ENCODE measurements around the gene ASXL1.

ASXL1 gene

DNA sequence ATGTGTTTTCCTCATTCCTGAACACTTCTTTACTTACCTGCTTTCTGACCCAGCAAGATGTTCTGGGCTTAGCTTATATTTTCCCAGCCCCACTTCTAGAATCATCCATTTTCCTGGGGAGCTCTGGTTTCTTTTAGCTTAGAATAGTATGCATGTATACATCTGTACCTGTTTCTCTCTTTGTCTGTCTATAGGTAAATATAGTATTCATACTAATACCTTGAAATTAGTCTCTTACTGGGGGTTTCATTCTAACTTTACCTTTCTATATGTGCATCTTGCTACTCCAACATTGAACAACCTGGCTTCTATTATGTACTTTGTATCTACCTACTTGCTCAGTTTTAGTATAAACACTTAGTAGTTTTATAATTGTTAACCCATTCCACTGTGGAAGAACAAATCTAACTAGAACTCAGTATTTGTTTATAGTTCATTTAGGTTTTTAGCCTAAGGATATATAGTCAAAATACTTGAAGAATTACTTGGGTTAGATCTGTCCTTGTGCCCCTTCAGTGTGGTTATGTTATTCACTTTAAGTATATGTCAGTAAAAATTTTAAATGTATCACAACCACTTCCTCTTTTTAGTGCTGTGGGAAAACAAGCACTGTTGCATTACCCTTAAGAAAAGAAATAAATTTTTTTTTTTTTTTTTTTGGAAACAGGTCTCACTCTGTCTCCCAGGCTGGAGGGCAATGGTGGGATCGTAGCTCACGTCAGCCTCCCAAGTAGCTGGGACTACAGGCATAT is 54.0 kb downstream of the ASXL1 start:
- DNase-seq: no peak

DNA sequence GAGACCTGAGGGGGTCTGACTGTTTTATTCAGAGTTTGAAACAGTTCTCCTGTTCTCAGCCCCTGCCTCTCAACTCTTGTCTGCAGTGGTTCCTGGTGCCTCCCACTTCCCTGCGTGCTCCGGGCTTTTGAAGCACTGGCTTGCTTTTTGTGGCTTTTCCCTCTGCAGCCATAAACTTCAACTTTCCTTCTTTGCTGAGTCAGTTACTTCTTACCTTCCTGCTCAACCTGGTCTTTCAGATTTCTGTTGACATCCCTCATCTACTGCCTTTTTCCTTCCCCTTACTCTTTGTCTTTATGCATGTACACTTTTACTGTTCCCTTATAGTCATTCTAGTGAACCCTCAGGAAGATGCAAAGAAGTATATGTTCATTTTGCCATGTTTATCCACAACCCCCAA is 57.4 kb downstream of the ASXL1 start:
- DNase-seq: no peak

- no peak for DNase-seq
These were observed 58.1 kb downstream of the ASXL1 start for GRCh38 chr20:32416206-32416605.

DNA sequence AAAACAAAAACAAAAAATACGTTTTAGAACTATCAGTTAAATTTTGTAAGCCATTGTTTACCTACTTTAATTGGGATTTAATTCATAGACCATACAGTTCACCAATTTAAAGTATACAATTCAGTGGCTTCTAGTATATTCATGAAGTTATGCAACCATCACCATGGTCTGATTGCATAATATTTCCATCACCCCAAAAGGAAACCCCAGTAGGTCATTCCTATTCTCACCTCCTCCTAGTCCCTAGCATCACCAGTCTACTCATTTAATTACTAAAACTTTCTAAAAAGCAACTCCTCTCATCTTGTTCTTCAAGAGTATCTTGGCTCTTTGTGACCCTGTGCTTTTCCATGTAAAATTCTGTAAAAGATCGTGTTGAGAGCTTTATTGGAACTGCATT is 60.2 kb downstream of the ASXL1 start:
- no peak for DNase-seq

DNA sequence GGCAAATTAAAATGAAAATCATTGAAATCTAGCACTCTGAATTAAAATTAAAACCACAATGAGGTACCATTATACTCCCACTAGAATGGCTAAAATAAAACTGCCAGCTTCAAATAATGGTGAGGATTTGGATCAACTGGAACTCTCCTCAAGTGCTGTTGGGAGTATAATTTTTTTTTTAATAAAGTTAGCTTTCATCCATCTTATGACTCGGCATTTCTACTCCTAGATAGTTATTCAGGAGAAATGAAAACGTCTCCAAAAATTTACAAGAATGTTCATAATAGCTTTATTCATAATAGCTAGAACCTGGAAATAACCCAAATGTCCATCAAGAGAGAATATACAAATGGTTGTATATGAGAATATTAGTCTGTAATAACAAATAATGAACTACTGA is 63.2 kb downstream of the ASXL1 start:
- no peak for DNase-seq

DNA sequence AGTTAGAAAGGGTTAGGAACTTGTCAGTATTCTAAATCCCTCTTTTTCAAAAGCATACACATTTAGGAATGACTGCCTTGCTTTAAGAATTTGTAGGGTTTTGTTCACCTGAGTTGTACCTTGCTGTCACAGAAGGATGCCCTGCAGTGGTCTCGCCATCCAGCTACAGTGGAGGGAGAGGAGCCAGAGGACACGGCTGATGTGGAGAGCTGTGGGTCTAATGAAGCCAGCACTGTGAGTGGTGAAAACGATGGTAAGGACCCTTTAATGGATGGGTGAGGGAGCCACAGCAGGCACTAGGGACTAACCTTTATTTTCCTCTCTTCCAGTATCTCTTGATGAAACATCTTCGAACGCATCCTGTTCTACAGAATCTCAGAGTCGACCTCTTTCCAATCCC is 69.9 kb downstream of the ASXL1 start:
- DNase-seq: no peak

DNA sequence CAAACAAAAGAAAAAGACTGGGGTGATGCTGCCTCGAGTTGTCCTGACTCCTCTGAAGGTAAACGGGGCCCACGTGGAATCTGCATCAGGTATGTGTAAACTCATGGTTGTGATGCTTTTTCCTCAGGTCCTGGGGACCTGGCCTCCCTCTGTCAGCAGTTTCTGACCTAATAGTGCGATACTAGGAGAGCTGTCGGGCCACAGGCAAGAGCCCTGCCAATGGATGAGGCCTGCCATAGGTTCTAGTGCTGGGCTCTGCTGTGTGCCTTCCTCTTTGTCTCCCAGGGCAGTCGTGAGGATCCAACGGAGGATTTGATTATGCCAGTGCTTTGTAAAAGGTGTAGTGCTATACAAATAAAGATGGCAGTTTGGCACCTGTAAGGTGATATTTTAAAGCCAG is 71.2 kb downstream of the ASXL1 start:
- DNase-seq: no peak

GRCh38 chr20:32429745-32430360 is 71.7 kb downstream of the ASXL1 start:
- no peak for DNase-seq

DNA sequence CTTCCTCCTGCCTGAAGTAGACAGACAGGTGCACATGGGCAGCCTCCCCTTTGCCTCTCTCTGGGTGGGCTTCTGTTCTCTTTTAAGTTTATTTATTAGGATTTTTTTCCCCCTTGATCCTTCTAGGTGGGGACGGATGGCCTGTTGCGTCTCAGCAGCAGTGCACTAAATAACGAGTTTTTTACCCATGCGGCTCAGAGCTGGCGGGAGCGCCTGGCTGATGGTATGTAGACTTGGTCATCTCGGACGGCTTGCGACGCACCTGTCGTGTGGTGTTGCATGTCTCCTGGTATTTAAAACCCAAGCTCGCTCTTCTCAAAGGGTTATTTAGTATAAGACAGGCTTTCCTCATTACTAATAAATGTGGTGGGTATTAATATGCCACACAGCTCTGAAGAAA is 73.3 kb downstream of the ASXL1 start:
- no peak for DNase-seq

DNA sequence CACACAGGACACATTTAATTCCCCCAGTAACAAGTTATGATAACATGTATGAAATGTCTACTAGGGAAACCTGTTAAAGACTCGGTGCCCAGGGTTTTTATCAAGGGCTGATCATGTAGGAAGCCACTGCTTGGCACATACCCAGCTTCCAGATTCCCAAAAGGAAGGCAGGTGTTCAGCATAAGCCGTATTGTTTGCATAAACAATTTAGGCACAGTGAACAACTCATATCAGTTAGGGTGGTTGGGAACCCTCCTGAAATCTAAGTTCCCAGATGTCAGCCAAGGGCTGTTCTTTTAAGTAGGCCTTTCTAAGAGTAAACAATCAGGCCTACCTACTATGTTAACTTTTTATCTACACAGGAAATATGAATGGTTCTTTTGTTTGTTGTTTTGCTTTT is 74.1 kb downstream of the ASXL1 start:
- DNase-seq: peak; percentile 17

DNA sequence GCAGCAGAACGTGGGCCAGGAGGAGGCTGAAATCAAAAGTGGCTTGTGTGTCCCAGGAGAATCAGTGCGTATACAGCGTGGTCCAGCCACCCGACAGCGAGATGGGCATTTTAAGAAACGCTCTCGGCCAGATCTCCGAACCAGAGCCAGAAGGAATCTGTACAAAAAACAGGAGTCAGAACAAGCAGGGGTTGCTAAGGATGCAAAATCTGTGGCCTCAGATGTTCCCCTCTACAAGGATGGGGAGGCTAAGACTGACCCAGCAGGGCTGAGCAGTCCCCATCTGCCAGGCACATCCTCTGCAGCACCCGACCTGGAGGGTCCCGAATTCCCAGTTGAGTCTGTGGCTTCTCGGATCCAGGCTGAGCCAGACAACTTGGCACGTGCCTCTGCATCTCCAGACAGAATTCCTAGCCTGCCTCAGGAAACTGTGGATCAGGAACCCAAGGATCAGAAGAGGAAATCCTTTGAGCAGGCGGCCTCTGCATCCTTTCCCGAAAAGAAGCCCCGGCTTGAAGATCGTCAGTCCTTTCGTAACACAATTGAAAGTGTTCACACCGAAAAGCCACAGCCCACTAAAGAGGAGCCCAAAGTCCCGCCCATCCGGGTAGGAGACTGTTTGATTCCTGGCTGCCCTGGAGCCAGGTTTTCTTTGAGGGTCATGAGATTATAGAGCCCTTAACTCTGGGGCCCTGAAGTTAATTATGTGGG is 75.3 kb downstream of the ASXL1 start:
- DNase-seq: no peak

- DNase-seq: no peak
These were observed 76.3 kb downstream of the ASXL1 start for GRCh38 chr20:32434434-32434833.

GRCh38 chr20:32435449-32436107 is 77.4 kb downstream of the ASXL1 start:
- no peak for DNase-seq

GRCh38 chr20:32436142-32436861 is 78.2 kb downstream of the ASXL1 start:
- no peak for DNase-seq

DNA sequence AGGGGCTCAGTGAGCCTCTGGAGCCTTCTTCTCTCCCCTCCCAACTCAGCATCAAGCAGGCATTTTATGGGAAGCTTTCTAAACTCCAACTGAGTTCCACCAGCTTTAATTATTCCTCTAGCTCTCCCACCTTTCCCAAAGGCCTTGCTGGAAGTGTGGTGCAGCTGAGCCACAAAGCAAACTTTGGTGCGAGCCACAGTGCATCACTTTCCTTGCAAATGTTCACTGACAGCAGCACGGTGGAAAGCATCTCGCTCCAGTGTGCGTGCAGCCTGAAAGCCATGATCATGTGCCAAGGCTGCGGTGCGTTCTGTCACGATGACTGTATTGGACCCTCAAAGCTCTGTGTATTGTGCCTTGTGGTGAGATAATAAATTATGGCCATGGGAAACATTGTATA is 78.8 kb downstream of the ASXL1 start:
- no peak for DNase-seq

DNA sequence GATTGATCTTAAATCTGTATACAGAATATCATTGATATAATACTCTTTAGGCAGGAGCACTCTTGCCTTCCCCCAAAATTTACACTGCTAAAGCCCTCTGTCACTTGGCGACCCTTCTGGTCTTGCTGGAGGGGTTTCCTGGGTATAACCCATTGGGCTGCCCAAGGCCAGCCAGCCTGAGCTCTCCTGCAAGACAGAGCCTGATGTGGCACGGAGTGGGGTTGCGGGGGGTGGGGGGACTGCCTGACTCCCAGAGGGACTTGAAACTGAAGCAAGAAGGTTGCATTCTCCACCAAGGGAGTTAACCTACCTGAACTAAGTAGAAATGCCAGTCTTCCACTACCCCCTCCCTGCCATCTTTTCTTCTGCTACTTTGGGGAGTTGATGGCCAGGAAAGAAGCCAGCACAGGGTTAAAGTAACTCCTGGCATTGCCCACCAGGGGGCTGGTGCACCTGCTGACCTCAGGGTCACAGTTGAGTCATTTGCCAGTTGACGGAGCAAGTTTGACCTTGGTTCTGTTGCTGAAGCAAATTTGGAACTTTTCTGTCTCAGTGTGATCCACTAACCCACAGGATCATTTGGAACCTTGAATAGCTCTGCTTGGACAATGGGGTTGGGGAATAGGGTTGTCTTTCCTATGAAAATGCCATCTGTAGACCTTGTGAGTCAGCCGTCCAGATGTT is 79.4 kb downstream of the ASXL1 start:
- no peak for DNase-seq

DNA sequence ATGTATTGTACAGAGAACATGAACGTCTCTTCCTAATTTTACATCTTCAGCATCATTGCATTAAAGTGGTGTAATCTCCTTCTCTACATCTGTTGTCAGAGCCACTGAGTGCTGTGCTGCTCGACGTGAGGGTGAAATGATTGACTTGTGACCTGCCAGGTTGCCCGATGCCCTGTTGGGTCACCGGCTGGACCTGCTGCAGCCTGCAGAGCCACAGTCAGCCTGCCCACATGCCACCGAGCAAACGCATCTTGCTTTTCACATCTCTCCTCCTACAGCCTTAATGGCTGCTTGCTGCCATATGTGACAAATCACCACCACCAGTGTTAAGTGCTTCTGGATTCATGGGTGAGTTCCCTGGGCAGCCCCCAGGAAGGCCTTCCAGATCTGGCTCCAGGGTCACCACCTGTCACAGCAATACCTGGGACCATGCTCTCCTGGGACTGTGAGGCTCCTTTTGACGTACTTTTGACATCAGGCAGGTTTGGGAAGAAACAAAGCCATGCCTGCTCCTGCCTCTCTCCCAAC is 80.3 kb downstream of the ASXL1 start:
- no peak for DNase-seq

DNA sequence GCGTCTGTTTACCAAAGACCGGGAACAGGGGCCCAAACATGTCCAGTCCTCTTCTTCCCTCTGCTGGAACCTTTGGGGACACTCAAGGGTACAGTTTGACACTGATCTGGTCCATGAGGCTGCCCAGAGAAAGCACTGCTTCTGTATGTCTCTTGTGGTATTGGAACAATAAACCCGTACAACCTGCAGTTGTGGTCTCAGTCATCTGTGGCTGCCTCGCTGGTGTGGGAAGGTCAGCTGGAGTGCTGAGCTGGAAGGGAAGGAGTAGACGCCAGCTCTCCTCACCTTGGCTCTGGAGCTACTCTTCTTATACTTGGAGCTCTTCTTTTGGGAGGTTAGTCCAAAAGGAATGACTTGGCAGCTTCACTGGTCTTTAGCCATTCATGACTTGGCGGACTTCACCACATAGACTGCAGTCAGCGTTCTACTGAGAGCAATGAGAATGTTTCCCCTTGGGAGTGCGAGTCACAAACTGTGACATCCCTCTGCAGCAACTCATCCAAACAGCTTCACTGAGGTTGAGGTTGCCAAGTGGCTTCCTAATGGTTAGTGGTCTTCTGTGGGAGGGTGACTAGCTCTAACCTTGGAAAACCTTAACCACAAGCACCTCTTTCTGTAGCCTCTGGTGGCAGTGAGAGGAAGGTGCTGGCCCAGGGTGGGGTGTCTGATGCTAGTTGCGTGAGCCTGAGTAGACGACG is 81.2 kb downstream of the ASXL1 start:
- DNase-seq: no peak

DNA sequence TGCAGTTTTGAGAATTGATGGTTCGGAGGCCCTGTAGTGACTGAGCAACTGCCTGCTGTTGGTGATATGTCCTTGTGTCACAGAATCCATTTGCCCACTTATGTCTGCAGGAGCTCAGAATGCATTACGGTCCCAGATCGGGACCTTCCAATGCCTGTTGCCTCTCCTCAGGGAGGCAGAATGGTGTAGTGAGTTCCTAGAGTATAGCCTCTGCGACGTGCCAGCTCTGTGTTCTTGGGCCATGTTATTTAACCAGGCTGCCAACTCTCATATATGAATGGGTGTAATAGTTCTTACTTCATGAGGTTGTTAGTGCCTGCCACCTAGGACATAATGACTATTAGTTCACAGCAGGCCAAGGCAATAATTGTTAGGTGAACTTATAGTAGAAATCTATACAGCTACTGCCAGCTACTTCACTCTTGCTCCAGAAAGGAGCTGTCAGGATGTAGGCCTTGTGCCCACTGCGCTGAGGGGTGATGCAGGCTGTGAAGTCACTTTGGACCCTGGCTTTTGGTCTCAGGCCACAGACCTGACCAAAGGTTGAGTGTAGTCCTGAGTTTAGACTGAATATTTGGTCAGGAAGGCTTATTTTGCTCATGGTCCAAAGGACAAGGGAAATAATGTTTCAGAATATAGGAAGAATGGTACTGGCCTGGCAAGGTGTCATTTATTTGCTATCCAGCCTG is 82.1 kb downstream of the ASXL1 start:
- no peak for DNase-seq

DNA sequence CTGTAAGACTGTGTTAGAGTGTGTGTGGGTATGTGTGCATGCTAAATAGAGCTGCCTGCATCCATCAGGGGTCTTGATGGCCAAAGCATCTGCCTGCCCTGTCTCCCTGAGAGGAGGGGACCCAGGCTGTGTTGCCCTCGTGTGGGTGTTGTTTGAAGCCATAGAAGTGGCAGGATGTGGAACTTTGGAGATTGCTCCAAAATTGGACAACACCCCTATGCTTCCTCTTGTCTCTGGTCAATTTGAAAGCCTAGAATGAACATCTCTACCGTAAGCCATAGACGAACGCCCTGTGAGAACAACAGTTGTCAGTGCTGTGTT is 82.6 kb downstream of the ASXL1 start:
- DNase-seq: no peak

DNA sequence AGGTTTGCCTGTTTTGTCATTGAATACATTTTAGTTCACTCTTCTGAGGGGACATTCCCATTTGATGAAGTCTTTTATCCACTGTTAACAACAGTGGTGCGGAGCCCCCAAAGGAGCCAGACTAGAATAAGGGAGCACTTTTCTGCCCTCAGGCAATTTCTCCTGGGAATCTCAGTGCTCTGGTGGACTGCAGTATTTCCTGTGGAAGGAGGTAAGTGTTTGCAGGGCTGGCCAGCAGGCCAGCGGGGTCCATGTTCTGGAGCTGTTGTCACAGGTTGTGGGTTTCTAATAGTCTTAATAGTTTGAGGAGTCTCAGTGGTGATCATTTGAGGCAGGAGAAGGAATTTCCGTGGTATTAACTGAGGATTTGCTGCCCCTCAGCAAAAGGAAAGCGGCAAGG is 83.5 kb downstream of the ASXL1 start:
- DNase-seq: no peak

Measured in DMS153 (cell line).